Suprapubic skin (tissue), 4 donors: Measurements from ENCODE around the gene NAALAD2. TPM values are rescaled to one million over a fixed set of nuclear protein-coding genes. Genes with fewer than 3 reads are reported as not detected.
"Not testable (repeated sequence)": the region's sequence is repeated elsewhere in the genome, so short reads cannot be mapped to it uniquely, and the experiment has no call there.

Source experiments
- DNase-seq, 2 donors: peaks; one replicate each; pipeline ENCODE4 v3.0.0-alpha.2; 2019; ENCODE audit warnings: low spot score in 2 of 2
- H3K27ac ChIP-seq: fragments of 200-600 bp; sonication (generic); one replicate; pipeline ENCODE4 v1.5.1; 2019
- H3K27me3 ChIP-seq: fragments of 200-600 bp; sonication (generic); one replicate; pipeline ENCODE4 v1.5.1; 2019
- H3K36me3 ChIP-seq: fragments of 200-600 bp; sonication (generic); one replicate; pipeline ENCODE4 v1.5.1; 2019
- H3K4me1 ChIP-seq: fragments of 200-600 bp; sonication (generic); one replicate; pipeline ENCODE4 v1.5.1; 2019
- H3K4me3 ChIP-seq: fragments of 200-600 bp; sonication (generic); one replicate; pipeline ENCODE4 v1.5.1; 2019; ENCODE audit warnings: mild to moderate bottlenecking
- H3K9me3 ChIP-seq: fragments of 200-600 bp; sonication (generic); one replicate; pipeline ENCODE4 v1.5.1; 2019
- EP300 ChIP-seq: sonication (generic); formaldehyde crosslinking; IDR thresholded peaks from one replicate; pipeline ENCODE4 v1.6.1; 2017; ENCODE audit warnings: antibody characterized with exemption
- POLR2A ChIP-seq, 2 donors: fragments of 450-650 bp; IDR thresholded peaks; one replicate each; pipeline ENCODE4 v1.6.1; 2017; ENCODE audit warnings: antibody characterized with exemption in 2 of 2, mild to moderate bottlenecking in 2 of 2, moderate library complexity in 2 of 2
- POLR2AphosphoS5 ChIP-seq, 3 donors: sonication (generic); formaldehyde crosslinking; IDR thresholded peaks; one replicate each; pipeline ENCODE4 v1.6.1; 2017; ENCODE audit warnings: antibody characterized with exemption in 3 of 3
- WGBS: methylation state at CpG from one replicate; pipeline ENCODE4 v1.1.5; 2018; 5-methylcytosine and 5-hydroxymethylcytosine counted together
- total RNA-seq, 4 donors: library from RNA; depleted of rRNA; stranded (reverse); fragments of >200 nt; gene quantifications; one replicate each; pipeline ENCODE4 v1.1.0, GENCODE V29; 2016
- TF ChIP-seq, protein P1 (sequence below), 2 donors: fragments of 200-600 bp in 1 of 2; fragments of 450-650 bp in 1 of 2; sonication (generic) in 1 of 2; IDR thresholded peaks; one replicate each; pipeline ENCODE4 v1.5.1; 2016 to 2019; ENCODE audit warnings: antibody characterized with exemption in 2 of 2, mild to moderate bottlenecking in 1 of 2, moderate library complexity in 1 of 2

NAALAD2 gene
- total RNA-seq, 4 donors from 2014 or later: 0.57 to 9.2 TPM; not detected in 2

DNA sequence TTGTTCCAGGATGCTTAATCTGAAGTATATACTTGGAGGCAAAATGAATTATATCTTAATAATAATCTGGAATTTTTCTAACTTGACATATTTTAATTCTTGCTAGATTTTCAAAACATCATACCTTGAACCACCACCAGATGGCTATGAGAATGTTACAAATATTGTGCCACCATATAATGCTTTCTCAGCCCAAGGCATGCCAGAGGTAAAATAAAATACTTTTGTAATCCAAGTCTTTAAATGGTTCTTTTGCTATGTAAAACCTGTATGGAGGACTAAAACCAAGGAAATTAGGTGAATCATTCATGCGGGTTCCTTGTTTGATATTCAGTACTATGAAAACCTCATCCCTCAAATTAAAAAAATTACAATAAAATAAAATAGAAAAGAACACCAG lies 14.4 kb downstream of the NAALAD2 start:
- Histone ChIP-seq H3K4me1 (no peaks in the 10 kb centered on the region), H3K27ac (no peak overlapping the region), H3K9me3 (no peaks in the 10 kb centered on the region), H3K4me3 (no peak overlapping the region), H3K36me3 (no peaks in the 10 kb centered on the region), H3K27me3 (no peaks in the 10 kb centered on the region)
- WGBS: 90% methylated on average over 1 of the region's 1 CpG
- no peak for DNase-seq
- no peak for TF ChIP-seq POLR2A (IDR thresholded peaks at IDR 0.05)
- TF ChIP-seq, protein P1, sequence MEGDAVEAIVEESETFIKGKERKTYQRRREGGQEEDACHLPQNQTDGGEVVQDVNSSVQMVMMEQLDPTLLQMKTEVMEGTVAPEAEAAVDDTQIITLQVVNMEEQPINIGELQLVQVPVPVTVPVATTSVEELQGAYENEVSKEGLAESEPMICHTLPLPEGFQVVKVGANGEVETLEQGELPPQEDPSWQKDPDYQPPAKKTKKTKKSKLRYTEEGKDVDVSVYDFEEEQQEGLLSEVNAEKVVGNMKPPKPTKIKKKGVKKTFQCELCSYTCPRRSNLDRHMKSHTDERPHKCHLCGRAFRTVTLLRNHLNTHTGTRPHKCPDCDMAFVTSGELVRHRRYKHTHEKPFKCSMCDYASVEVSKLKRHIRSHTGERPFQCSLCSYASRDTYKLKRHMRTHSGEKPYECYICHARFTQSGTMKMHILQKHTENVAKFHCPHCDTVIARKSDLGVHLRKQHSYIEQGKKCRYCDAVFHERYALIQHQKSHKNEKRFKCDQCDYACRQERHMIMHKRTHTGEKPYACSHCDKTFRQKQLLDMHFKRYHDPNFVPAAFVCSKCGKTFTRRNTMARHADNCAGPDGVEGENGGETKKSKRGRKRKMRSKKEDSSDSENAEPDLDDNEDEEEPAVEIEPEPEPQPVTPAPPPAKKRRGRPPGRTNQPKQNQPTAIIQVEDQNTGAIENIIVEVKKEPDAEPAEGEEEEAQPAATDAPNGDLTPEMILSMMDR (IDR thresholded peaks at IDR 0.05): no peak
- TF ChIP-seq POLR2AphosphoS5 (IDR thresholded peaks at IDR 0.05): no peak
- TF ChIP-seq EP300: no peak

DNA sequence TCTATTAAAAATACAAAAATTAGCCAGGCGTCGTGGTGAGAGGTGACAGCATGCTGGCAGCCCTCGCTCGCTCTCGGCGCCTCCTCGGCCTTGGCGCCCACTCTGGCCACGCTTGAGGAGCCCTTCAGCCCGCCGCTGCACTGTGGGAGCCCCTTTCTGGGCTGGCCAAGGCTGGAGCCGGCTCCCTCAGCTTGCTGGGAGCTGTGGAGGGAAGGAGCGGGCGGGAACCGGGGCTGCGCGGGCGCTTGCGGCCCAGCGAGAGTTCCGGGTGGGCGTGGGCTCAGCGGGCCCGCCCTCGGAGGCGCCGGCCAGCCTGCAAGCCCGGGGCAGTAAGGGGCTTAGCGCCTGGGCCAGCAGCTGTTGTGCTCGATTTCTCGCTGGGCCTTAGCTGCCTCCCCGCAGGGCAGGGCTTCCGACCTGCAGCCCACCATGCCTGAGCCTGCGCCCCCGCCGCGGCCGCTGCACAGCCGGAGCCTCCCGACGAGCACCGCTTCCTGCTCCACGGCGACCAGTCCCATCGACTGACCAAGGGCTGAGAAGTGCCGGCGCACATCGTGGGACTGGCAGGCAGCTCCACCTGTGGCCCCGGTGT lies 32.6 kb downstream of the NAALAD2 start:
- H3K9me3 ChIP-seq: not testable (repeated sequence)

DNA sequence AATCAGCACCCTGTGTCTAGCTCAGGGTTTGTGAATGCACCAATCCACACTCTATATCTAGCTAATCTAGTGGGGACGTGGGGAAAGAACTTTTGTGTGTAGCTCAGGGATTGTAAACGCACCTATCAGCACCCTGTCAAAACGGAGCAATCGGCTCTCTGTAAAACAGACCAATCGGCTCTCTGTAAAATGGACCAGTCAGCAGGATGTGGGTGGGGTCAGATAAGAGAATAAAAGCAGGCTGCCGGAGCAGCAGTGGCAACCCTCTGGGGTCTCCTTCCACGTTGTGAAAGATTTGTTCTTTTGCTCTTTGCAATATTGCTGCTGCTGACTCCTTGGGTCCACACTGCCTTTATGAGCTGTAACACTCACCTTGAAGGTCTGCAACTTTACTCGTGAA lies 33.2 kb downstream of the NAALAD2 start:
- H3K4me3 ChIP-seq, H3K27me3 ChIP-seq, H3K36me3 ChIP-seq, DNase-seq, H3K4me1 ChIP-seq, H3K9me3 ChIP-seq, H3K27ac ChIP-seq: not testable (repeated sequence)
- WGBS: 90% methylated on average over 8 of the region's 8 CpGs

More for the DNA sequence above, 32.6 kb downstream of the NAALAD2 start:
- not testable (repeated sequence) for H3K27ac ChIP-seq, DNase-seq, H3K36me3 ChIP-seq, H3K4me1 ChIP-seq, H3K4me3 ChIP-seq, H3K27me3 ChIP-seq
- WGBS: 96% methylated on average over 40 of the region's 49 CpGs

DNA sequence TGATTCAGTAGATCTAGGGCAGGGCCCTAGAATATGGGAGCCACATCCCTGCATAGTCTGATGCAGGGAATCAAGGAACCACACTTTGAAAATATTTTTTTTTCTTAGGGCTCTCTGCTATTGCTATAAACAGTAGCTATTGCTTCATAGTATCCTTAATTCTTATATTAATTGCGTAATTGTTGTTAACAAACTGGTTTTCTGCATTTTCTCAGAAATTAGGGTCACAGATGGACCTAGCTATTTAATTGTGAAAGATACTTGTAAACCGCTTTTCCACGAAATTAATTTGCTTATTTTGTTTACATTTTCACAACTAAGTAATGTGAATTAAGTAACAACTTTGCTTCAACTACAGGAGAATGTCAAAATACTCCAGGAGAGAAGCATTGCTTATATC lies 34.1 kb downstream of the NAALAD2 start:
- 95% methylated on average over 3 of the region's 3 CpGs for WGBS
- Histone ChIP-seq H3K4me1 (no peaks in the 10 kb centered on the region), H3K36me3 (no peaks in the 10 kb centered on the region), H3K27me3 (no peaks in the 10 kb centered on the region), H3K27ac (no peak overlapping the region), H3K9me3 (no peaks in the 10 kb centered on the region), H3K4me3 (no peak overlapping the region)
- DNase-seq: no peak
- TF ChIP-seq POLR2A (IDR thresholded peaks at IDR 0.05): no peak
- TF ChIP-seq, protein P1 (IDR thresholded peaks at IDR 0.05): no peak
- no peak for TF ChIP-seq EP300
- TF ChIP-seq POLR2AphosphoS5 (IDR thresholded peaks at IDR 0.05): no peak

DNA sequence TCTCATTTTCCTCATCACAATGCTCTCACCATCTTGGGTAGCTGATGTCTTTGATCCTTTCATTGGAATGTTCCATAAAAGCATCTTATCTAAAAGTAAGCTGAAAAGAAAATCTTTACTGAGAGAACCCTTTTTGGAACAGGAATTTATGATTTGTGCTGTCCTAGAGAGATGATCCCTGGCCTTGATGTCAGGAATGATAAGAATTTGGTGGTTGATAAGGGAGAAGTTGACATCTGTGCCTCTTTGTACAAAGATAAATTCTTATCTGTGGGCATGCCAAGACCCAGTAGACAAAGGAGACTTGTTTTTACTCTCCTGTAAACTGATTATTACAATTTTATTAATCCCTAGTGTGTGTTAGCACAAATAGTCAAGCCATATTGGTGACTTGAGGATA lies 36.9 kb downstream of the NAALAD2 start:
- Histone ChIP-seq H3K27ac (no peak overlapping the region), H3K9me3 (no peaks in the 10 kb centered on the region), H3K4me1 (no peaks in the 10 kb centered on the region), H3K4me3 (no peak overlapping the region), H3K36me3 (no peaks in the 10 kb centered on the region), H3K27me3 (no peaks in the 10 kb centered on the region)
- TF ChIP-seq, protein P1 (IDR thresholded peaks at IDR 0.05): no peak
- TF ChIP-seq POLR2A (IDR thresholded peaks at IDR 0.05) (no peak), EP300 (no peak), POLR2AphosphoS5 (IDR thresholded peaks at IDR 0.05) (no peak)
- no peak for DNase-seq

DNA sequence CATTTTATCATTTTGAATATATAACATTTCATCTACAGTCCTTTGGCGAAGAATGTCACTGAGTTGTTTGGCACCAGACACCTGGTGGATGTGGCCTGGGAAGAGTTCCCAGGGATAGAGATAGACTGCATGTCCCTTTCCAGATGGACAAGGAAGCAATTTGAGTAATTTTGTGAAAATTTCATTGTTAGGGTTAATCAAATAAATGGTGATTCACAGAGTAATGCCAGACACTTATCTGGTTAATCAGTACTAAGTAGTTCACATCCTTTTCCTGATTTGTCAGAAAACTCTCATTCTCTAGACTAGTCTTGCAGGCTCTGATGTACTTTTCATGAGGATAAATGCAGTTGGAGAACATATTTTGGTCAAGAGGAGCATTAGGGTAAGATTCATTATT lies 41.6 kb downstream of the NAALAD2 start:
- Histone ChIP-seq H3K27ac (no peak overlapping the region), H3K9me3 (no peaks in the 10 kb centered on the region), H3K4me1 (no peaks in the 10 kb centered on the region), H3K4me3 (no peak overlapping the region), H3K27me3 (no peaks in the 10 kb centered on the region), H3K36me3 (no peaks in the 10 kb centered on the region)
- WGBS: 95% methylated on average over 1 of the region's 1 CpG
- no peak for DNase-seq
- TF ChIP-seq, protein P1 (IDR thresholded peaks at IDR 0.05): no peak
- no peak for TF ChIP-seq POLR2A (IDR thresholded peaks at IDR 0.05)
